HG02938 (cell line): ENCODE data around the gene GRIK4.

Experiments used
- ATAC-seq: cut with Tn5 transposase; IDR thresholded peaks from one replicate; pipeline ENCODE4 v1.9.1; 2021; ENCODE audit warnings: mild to moderate bottlenecking, moderate library complexity; ENCODE audit not compliant: unreplicated experiment

The GRIK4 gene

GRCh38 chr11:120801801-120802689 lies 290.5 kb downstream of the GRIK4 start:
- ATAC-seq = no peak

GRCh38 chr11:120805960-120806555 lies 294.5 kb downstream of the GRIK4 start:
- no peak for ATAC-seq

GRCh38 chr11:120807414-120808150 lies 296.0 kb downstream of the GRIK4 start:
- no peak for ATAC-seq

GRCh38 chr11:120808616-120809050 lies 297.1 kb downstream of the GRIK4 start:
- ATAC-seq = no peak

DNA sequence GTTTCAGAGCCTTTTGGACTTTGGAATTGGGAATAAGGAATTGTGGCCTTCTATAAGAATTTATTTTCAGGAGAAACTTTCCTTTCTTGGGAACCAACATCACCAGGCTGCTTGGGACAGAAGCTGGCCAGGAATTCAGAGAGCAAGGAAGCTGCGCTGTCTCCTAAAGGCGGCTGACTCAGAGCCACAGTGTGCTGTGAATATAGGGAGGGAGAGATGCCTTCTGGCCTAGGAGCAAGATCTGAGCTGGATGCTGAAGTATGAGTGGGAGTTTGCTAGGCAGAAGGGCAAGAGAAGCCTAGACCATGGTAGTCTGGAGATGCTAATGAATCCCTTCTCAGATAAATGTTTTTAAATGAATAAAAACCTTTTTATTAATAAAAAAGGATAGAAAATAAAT lies 298.7 kb downstream of the GRIK4 start:
- ATAC-seq = no peak

- ATAC-seq = no peak
Measured at GRCh38 chr11:120811199-120811598, 299.7 kb downstream of the GRIK4 start.

DNA sequence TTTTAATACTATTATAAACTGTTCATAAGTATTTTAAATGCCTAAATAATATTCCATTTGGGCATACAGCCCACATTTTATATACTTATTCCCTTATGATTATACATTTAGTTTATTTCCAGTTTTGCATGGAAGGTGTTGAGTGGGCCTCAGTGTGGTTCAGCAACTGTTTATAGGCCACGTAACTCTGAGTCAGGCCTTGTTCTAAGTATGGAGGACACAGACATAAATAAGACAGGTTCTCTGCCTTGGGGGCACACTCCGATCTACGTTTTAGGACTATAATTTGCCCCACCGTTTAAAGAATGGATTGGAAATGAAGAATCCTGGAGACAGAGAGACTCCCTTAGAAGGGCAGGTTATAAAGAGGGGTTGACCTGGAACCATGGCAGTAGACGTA lies 300.2 kb downstream of the GRIK4 start:
- ATAC-seq = no peak

GRCh38 chr11:120814531-120815318 lies 303.2 kb downstream of the GRIK4 start:
- no peak for ATAC-seq

GRCh38 chr11:120815319-120816100 lies 304.0 kb downstream of the GRIK4 start:
- no peak for ATAC-seq

- ATAC-seq = no peak
Measured at GRCh38 chr11:120816176-120816575, 304.6 kb downstream of the GRIK4 start.

GRCh38 chr11:120816711-120817110 lies 305.2 kb downstream of the GRIK4 start:
- ATAC-seq = no peak

DNA sequence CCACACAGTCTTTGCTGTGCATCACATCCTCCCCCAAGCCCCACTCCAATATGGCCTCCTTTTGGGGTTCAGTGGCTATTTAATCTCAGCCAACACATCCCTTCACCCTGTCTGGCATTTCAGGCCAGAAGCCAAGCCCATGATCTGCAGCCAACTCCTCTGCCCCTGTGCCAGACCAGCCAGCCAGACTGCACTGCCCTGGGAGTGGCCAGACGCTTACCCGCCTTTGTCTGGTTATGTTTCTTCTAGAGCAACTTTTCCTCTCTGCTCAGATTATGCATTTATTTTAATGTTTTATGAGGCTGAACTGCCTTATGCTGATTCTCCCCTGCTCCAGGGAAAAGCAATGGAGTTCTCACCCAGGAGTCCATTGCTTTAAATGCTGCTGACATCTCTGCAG lies 305.6 kb downstream of the GRIK4 start:
- no peak for ATAC-seq

GRCh38 chr11:120818097-120818496 lies 306.5 kb downstream of the GRIK4 start:
- no peak for ATAC-seq

- ATAC-seq = no peak
Measured at GRCh38 chr11:120819003-120819402, 307.5 kb downstream of the GRIK4 start.

- ATAC-seq = no peak
Measured at GRCh38 chr11:120819437-120820365, 308.2 kb downstream of the GRIK4 start.

DNA sequence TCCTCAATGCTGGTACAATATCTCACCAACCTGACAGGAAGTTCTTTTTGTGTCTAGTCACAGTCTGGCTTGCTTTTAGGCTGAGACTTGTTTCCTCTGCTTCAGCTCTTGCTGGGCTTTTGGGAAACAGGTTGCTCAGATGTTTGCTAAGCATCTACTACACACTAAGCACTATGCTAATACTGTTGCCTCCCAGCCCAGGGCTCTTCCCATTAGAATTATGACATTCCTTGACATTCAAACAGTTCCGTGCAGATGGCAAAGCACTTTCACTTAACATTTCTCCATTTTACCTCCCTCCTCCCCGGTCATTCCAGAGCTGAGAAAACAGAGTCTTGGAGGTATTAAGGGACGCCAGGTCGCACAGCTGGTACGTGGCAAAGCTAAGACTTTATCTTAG lies 311.6 kb downstream of the GRIK4 start:
- no peak for ATAC-seq

GRCh38 chr11:120824242-120824641 lies 312.7 kb downstream of the GRIK4 start:
- no peak for ATAC-seq

DNA sequence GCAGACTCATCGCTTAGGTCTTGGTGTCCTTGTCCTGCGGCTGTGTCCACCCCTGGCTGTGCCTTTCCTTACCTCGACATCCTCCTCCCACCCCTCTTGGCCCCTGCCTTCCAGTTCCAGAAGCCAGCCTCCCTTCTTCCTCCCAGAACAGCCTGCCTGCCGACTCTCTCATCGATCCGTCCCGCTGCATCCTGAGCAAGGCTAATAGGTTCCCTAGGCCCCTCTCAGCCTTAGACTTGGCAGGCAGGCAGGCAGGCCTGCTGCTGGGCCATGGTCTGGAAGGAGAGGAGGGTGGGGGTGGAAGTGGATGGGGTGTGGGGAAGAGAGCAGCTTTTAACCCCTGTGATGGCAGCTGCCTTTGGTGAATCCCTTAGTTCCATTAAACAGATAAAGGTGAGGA lies 315.6 kb downstream of the GRIK4 start:
- no peak for ATAC-seq

DNA sequence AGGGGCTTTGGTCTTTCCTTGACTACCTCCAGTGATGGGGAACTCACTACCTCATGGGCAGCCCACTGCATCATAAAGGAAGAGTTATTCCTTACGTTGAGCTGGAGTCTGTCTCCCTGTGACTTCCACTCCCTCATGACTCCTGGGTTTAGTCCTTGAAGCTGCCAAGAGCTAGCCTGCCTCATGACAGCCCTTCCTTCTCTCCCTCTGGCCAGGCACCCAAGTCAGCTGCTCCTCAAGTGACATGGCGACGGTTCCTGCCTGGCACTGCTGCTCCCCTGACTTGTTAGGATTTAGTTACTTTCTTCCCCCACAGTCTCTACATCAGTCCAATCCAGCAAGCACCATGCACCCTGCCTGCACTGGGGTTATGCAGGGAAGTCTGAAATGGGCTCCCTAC lies 316.3 kb downstream of the GRIK4 start:
- no peak for ATAC-seq
